SK-N-SH (cell line): ENCODE measurements around the gene SLCO1A2. TPM values are rescaled to one million over a fixed set of nuclear protein-coding genes. Genes with fewer than 3 reads are reported as not detected.

Source experiments
- CTCF ChIA-PET: fragments of 300-600, 350-600 bp; formaldehyde crosslinking; extraction: SDS; loops from one replicate; lab custom pipeline; 2021; lab: Yijun Ruan, JAX
- POLR2A ChIA-PET: fragments of 350-600 bp; sonication (Branson Sonifier 250); formaldehyde crosslinking; extraction: SDS; loops from one replicate; lab custom pipeline; 2020; ENCODE audit warnings: antibody characterized with exemption, inconsistent platforms; lab: Yijun Ruan, JAX
- DNase-seq: peaks from one replicate; pipeline ENCODE4 v3.0.0; 2012
- H2AFZ ChIP-seq: fragments of 200-600 bp; sonication (generic); 2 replicates; pipeline ENCODE4 v1.8.1; 2016; ENCODE audit warnings: antibody characterized with exemption, mild to moderate bottlenecking, low read depth
- H3F3A ChIP-seq: fragments of 200-600 bp; sonication (generic); replicated peaks from 2 replicates; pipeline ENCODE3; 2016; ENCODE audit warnings: antibody characterized with exemption, mild to moderate bottlenecking; ENCODE audit not compliant: insufficient read depth
- H3K27ac ChIP-seq, 2 experiments: fragments of 200-500 bp in 1 of 2; fragments of 200-600 bp in 1 of 2; sonication (Bioruptor generic) in 1 of 2; sonication (generic), shearing (Covaris generic) in 1 of 2; 2 replicates each; pipeline versions ENCODE4 v1.5.1 to v1.6.1; 2014 to 2016; ENCODE audit warnings: low read depth in 2 of 2, inconsistent platforms in 1 of 2, low read length in 1 of 2, mild to moderate bottlenecking in 1 of 2, mixed read lengths in 1 of 2
- H3K27me3 ChIP-seq: fragments of 200-600 bp; sonication (generic), shearing (Covaris generic); 2 replicates; pipeline ENCODE4 v1.6.1; 2016; ENCODE audit warnings: mixed run types; ENCODE audit not compliant: insufficient read depth
- H3K36me3 ChIP-seq, 2 experiments: fragments of 200-500 bp in 1 of 2; fragments of 200-600 bp in 1 of 2; sonication (Bioruptor generic) in 1 of 2; sonication (generic) in 1 of 2; replicated peaks in 1 of 2; 2 replicates each; pipeline versions ENCODE3 to v1.5.1; 2014 to 2016; ENCODE audit warnings: low read length in 1 of 2, mild to moderate bottlenecking in 1 of 2; ENCODE audit not compliant: insufficient read depth in 2 of 2, control insufficient read depth in 1 of 2
- H3K4me1 ChIP-seq, 2 experiments: fragments of 200-500 bp in 1 of 2; fragments of 200-600 bp in 1 of 2; sonication (Bioruptor generic) in 1 of 2; sonication (generic), shearing (Covaris generic) in 1 of 2; 2 replicates each; pipeline versions ENCODE4 v1.5.1 to v1.6.1; 2014 to 2016; ENCODE audit warnings: low read depth in 1 of 2, low read length in 1 of 2, mixed run types in 1 of 2; ENCODE audit not compliant: insufficient read depth in 2 of 2, control insufficient read depth in 1 of 2
- H3K4me2 ChIP-seq: fragments of 200-600 bp; sonication (generic), shearing (Covaris generic); 2 replicates; pipeline ENCODE4 v1.6.1; 2017; ENCODE audit warnings: mixed run types
- H3K4me3 ChIP-seq, 2 experiments: fragments of 200-500 bp in 1 of 2; fragments of 200-600 bp in 1 of 2; sonication (Bioruptor generic) in 1 of 2; sonication (generic), shearing (Covaris generic) in 1 of 2; 2 replicates each; pipeline versions ENCODE4 v1.5.1 to v1.8.1; 2014 to 2016; ENCODE audit warnings: low read depth in 2 of 2, inconsistent platforms in 1 of 2, low read length in 1 of 2, mild to moderate bottlenecking in 1 of 2, mixed read lengths in 1 of 2, moderate library complexity in 1 of 2
- H3K79me2 ChIP-seq: fragments of 200-600 bp; sonication (generic); 2 replicates; pipeline ENCODE4 v1.8.1; 2017; ENCODE audit warnings: mild to moderate bottlenecking; ENCODE audit not compliant: insufficient read depth
- H3K9ac ChIP-seq: fragments of 200-600 bp; sonication (generic); 2 replicates; pipeline ENCODE4 v1.6.1; 2017; ENCODE audit warnings: mixed run types
- H3K9me2 ChIP-seq: fragments of 200-600 bp; sonication (generic); 2 replicates; pipeline ENCODE4 v1.6.1; 2017; ENCODE audit warnings: mixed run types
- H3K9me3 ChIP-seq: fragments of 200-600 bp; sonication (generic); 2 replicates; pipeline ENCODE4 v1.6.1; 2017; ENCODE audit warnings: mixed run types, mild to moderate bottlenecking, moderate library complexity
- H4K20me1 ChIP-seq: fragments of 200-600 bp; sonication (generic); 2 replicates; pipeline ENCODE4 v1.6.1; 2017; ENCODE audit warnings: mild to moderate bottlenecking, mixed run types; ENCODE audit not compliant: insufficient read depth
- CHD2 ChIP-seq: fragments of 150-350 bp; IDR thresholded peaks from 2 replicates; pipeline ENCODE4 v1.6.1; 2018; ENCODE audit warnings: low read length; ENCODE audit not compliant: partially characterized antibody
- FOSL2 ChIP-seq: IDR thresholded peaks from 2 replicates; pipeline ENCODE4 v1.4.0; 2012; ENCODE audit warnings: low read depth, mild to moderate bottlenecking, moderate library complexity, borderline replicate concordance
- MAX ChIP-seq: IDR thresholded peaks from 2 replicates; pipeline ENCODE4 v1.4.0; 2012; ENCODE audit warnings: low read depth
- MXI1 ChIP-seq: IDR thresholded peaks from 2 replicates; pipeline ENCODE4 v1.6.1; 2012; ENCODE audit warnings: mild to moderate bottlenecking, low read depth, low read length, improper control_type of control experiment
- POLR2AphosphoS5 ChIP-seq: IDR thresholded peaks from 2 replicates; pipeline ENCODE4 v1.6.1; 2012; ENCODE audit warnings: low read depth, low read length
- REST ChIP-seq: IDR thresholded peaks from 2 replicates; pipeline ENCODE4 v1.6.1; 2012; ENCODE audit warnings: mild to moderate bottlenecking, low read depth, low read length, moderate library complexity
- TCF12 ChIP-seq: IDR thresholded peaks from 2 replicates; pipeline ENCODE4 v1.4.0; 2012
- USF2 ChIP-seq: fragments of 150-350 bp; IDR thresholded peaks from 2 replicates; pipeline ENCODE4 v1.6.1; 2017; ENCODE audit warnings: antibody characterized with exemption, low read length, low read depth, borderline replicate concordance
- ZBTB33 ChIP-seq: IDR thresholded peaks from 2 replicates; pipeline ENCODE4 v1.4.0; 2012; ENCODE audit warnings: low read depth, borderline replicate concordance
- WGBS: methylation state at CpG from one replicate; pipeline ENCODE4 v1.1.6; 2017; ENCODE audit warnings: low lambda C conversion rate; 5-methylcytosine and 5-hydroxymethylcytosine counted together
- polyA plus RNA-seq, 3 experiments: library from polyadenylated mRNA; depleted of rRNA; stranded (reverse); fragments of >200 nt; gene quantifications; 2 replicates each; pipeline ENCODE4 v1.2.3, GENCODE V29; 2012

The SLCO1A2 gene
- polyA plus RNA-seq, 1 of the 3 experiments (the other 2 are of a cell fraction) = under 0.01 TPM

- no peak overlapping the region for H3K27ac ChIP-seq
Observed at GRCh38 chr12:21336656-21337055, 1.9 kb upstream of the SLCO1A2 start.

GRCh38 chr12:21330682-21331253, 3.9 kb downstream of the SLCO1A2 start:
- 2% methylated on average over 1 of the region's 1 CpG for WGBS

More at GRCh38 chr12:21336656-21337055, 1.9 kb upstream of the SLCO1A2 start:
- no peaks in the 10 kb centered on the region for H3K27me3 ChIP-seq
- no peaks in the 10 kb centered on the region for H3K79me2 ChIP-seq
- no peaks in the 10 kb centered on the region for H3K4me1 ChIP-seq
- no peak overlapping the region for H3K9ac ChIP-seq
- H3K36me3 ChIP-seq = no peaks in the 10 kb centered on the region
- WGBS = 18% methylated on average over 5 of the region's 5 CpGs
- POLR2A ChIA-PET = no interaction called here
- DNase-seq = no peak
- TF ChIP-seq REST (no peak), TCF12 (no peak), CHD2 (no peak)
- TF ChIP-seq, all 33 proteins: peak for 0
- Histone ChIP-seq H3K4me3 (no peak overlapping the region), H3K4me2 (no peak overlapping the region), H3K9me3 (no peaks in the 10 kb centered on the region), H3K9me2 (no peaks in the 10 kb centered on the region), H4K20me1 (no peaks in the 10 kb centered on the region), H2AFZ (no peak overlapping the region), H3F3A (no peaks in the 10 kb centered on the region)
- CTCF ChIA-PET = no interaction called here

More at GRCh38 chr12:21330682-21331253, 3.9 kb downstream of the SLCO1A2 start:
- no peak overlapping the region for H3K9ac ChIP-seq
- H3K4me3 ChIP-seq = no peak overlapping the region
- no peak overlapping the region for H3K4me2 ChIP-seq
- H3K36me3 ChIP-seq = no peaks in the 10 kb centered on the region
- H3K27me3 ChIP-seq = no peaks in the 10 kb centered on the region
- no peaks in the 10 kb centered on the region; the same call in 1 of the 2 replicates for H3K9me3 ChIP-seq
- H3K27ac ChIP-seq = no peak overlapping the region
- DNase-seq = no peak
- no peaks in the 10 kb centered on the region for H3K79me2 ChIP-seq
- POLR2A ChIA-PET = no interaction called here
- no peak for TF ChIP-seq POLR2AphosphoS5
- TF ChIP-seq MXI1 = no peak
- TF ChIP-seq USF2 = no peak
- TF ChIP-seq ZBTB33 = no peak
- TF ChIP-seq FOSL2 = no peak
- no peak for TF ChIP-seq CHD2
- no peak for TF ChIP-seq MAX
- no peaks in the 10 kb centered on the region for H4K20me1 ChIP-seq
- H3K9me2 ChIP-seq = no peaks in the 10 kb centered on the region
- no peak overlapping the region for H2AFZ ChIP-seq
- CTCF ChIA-PET = interaction anchor here (0.7 kb wide), 1 partner anchor 10 kb away, joined by 3 read pairs; no protein-coding TSS in a partner anchor
- H3F3A ChIP-seq = no peaks in the 10 kb centered on the region
- no peaks in the 10 kb centered on the region for H3K4me1 ChIP-seq
